Keratinocyte (primary cell): Measurements from ENCODE around the gene FOXL2. TPM values are rescaled to one million over a fixed set of nuclear protein-coding genes. Genes with fewer than 3 reads are reported as not detected.

Experiments used
- DNase-seq: peaks from one replicate; pipeline ENCODE4 v3.0.0-alpha.2; 2011; ENCODE audit warnings: low read depth, missing footprints, low spot score
- FAIRE-seq: peaks from 2 replicates; lab custom pipeline; 2011; peaks lifted over from hg19 to GRCh38; lab: Jason Lieb, UNC
- H2AFZ ChIP-seq: 2 replicates; pipeline ENCODE4 v1.6.0; 2012; ENCODE audit warnings: low read length, control low read depth, inconsistent platforms; ENCODE audit not compliant: control insufficient read depth
- H3K27ac ChIP-seq: 2 replicates; pipeline ENCODE4 v1.5.1; 2011; ENCODE audit warnings: low read length; ENCODE audit not compliant: control insufficient read depth, insufficient read depth
- H3K27me3 ChIP-seq: 3 replicates; pipeline ENCODE4 v1.6.0; 2011; ENCODE audit warnings: low read length; ENCODE audit not compliant: control insufficient read depth, insufficient read depth; ENCODE audit errors: extremely low read depth
- H3K36me3 ChIP-seq, 2 experiments: 2 replicates in 1 of 2; 3 replicates in 1 of 2; pipeline ENCODE4 v1.5.1; 2011; ENCODE audit warnings: low read length in 2 of 2, mild to moderate bottlenecking in 1 of 2; ENCODE audit not compliant: control insufficient read depth in 2 of 2, insufficient read depth in 2 of 2; ENCODE audit errors: extremely low read depth in 1 of 2
- H3K4me1 ChIP-seq: 3 replicates; pipeline ENCODE4 v1.5.1; 2011; ENCODE audit warnings: low read length; ENCODE audit not compliant: control insufficient read depth, insufficient read depth; ENCODE audit errors: extremely low read depth
- H3K4me2 ChIP-seq: 3 replicates; pipeline ENCODE4 v1.6.0; 2011; ENCODE audit warnings: low read depth, low read length; ENCODE audit not compliant: control insufficient read depth, insufficient read depth; ENCODE audit errors: extremely low read depth
- H3K4me3 ChIP-seq, 3 experiments: fragments of 200-600 bp in 1 of 3; sonication (generic) in 1 of 3; 2 replicates in 2 of 3; 3 replicates in 1 of 3; pipeline ENCODE4 v1.5.1; 2011 to 2016; ENCODE audit warnings: low read length in 3 of 3, mild to moderate bottlenecking in 3 of 3, control low read depth in 2 of 3, inconsistent platforms in 1 of 3, low read depth in 1 of 3, mixed read lengths in 1 of 3, mixed run types in 1 of 3, moderate library complexity in 1 of 3; ENCODE audit not compliant: control insufficient read depth in 2 of 3, insufficient read depth in 2 of 3; ENCODE audit errors: extremely low read depth in 1 of 3
- H3K79me2 ChIP-seq: 2 replicates; pipeline ENCODE4 v1.6.0; 2012; ENCODE audit warnings: low read length; ENCODE audit not compliant: control insufficient read depth, insufficient read depth
- H3K9ac ChIP-seq: 3 replicates; pipeline ENCODE4 v1.6.0; 2011; ENCODE audit warnings: low read length; ENCODE audit not compliant: control insufficient read depth, insufficient read depth; ENCODE audit errors: extremely low read depth
- H3K9me1 ChIP-seq: 3 replicates; pipeline ENCODE4 v1.6.0; 2011; ENCODE audit warnings: low read length; ENCODE audit not compliant: control insufficient read depth, insufficient read depth; ENCODE audit errors: extremely low read depth
- H3K9me3 ChIP-seq: 2 replicates; pipeline ENCODE4 v1.5.1; 2012; ENCODE audit warnings: low read depth, low read length; ENCODE audit not compliant: control insufficient read depth
- H4K20me1 ChIP-seq: 3 replicates; pipeline ENCODE4 v1.6.0; 2011; ENCODE audit warnings: low read length; ENCODE audit not compliant: control insufficient read depth, insufficient read depth; ENCODE audit errors: extremely low read depth
- EZH2 ChIP-seq: IDR thresholded peaks from one replicate; pipeline ENCODE4 v1.6.1; 2012; ENCODE audit warnings: inconsistent platforms, mild to moderate bottlenecking, low read length, moderate library complexity
- dilution Hi-C: fragments of 300-500 bp; cut with MboI; formaldehyde crosslinking; loops from one replicate; pipeline ENCODE4 v1.7.0; 2020; ENCODE audit warnings: low sequenced_read_pairs; ENCODE audit not compliant: extremely low pct_ligation_motif_present
- polyA plus RNA-seq, 5 experiments: library from polyadenylated mRNA; depleted of rRNA in 3 of 5; stranded (reverse) in 3 of 5; stranded (forward) in 1 of 5; unstranded in 1 of 5; fragments of >200 nt; gene quantifications; 1 replicate in 1 of 5; 2 replicates in 3 of 5; 3 replicates in 1 of 5; pipeline versions ENCODE4 v1.2.1 to v1.2.3, GENCODE V29; 2011 to 2012; ENCODE audit warnings: missing spikeins in 2 of 5, low read depth in 1 of 5, low replicate concordance in 1 of 5
- TF ChIP-seq, protein P1 (sequence below), 3 experiments: IDR thresholded peaks in 1 of 3; conservative IDR thresholded peaks in 1 of 3; optimal IDR thresholded peaks in 1 of 3; 2 replicates in 2 of 3; 3 replicates in 1 of 3; pipeline versions ENCODE3 to v1.5.1; 2011; ENCODE audit warnings: low read length in 3 of 3, mild to moderate bottlenecking in 3 of 3, moderate library complexity in 2 of 3, control low read depth in 1 of 3, inconsistent platforms in 1 of 3; ENCODE audit not compliant: insufficient read depth in 2 of 3; ENCODE audit errors: extremely low read depth in 1 of 3

FOXL2 gene
- polyA plus RNA-seq, 1 donor (not counting 4 experiments of a cell fraction or from before 2014, with no cell fraction given), result 0.25 TPM

DNA sequence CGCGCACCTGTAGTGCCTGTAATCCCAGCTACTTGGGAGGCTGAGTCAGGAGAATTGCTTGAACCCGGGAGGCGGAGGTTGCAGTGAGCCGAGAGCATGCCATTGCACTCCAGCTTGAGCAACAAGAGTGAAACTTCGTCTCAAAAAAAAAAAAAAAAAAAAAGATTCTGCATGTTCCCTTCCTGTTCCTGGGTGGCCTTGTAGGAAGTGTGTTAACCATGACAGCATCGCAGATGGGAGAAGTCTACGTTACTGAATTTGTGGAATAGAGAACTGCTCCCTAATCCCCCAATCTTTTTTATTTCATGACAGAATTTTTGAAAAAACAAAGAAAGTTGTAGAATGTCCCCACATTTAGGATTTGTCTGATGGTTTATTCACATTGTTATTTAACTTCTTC lies 45.4 kb downstream of the FOXL2 start:
- Histone ChIP-seq H3K36me3 (no peaks in the 10 kb centered on the region), H3K27ac (no peak overlapping the region), H3K4me2 (no peak overlapping the region), H2AFZ (no peak overlapping the region), H3K27me3 (no peaks in the 10 kb centered on the region), H3K79me2 (no peaks in the 10 kb centered on the region), H3K4me3 (no peak overlapping the region), H3K9ac (no peak overlapping the region), H3K4me1 (peaks cover 8% of the 10 kb centered on the region), H4K20me1 (no peaks in the 10 kb centered on the region), H3K9me3 (no peaks in the 10 kb centered on the region), H3K9me1 (no peaks in the 10 kb centered on the region)
- TF ChIP-seq, protein P1, sequence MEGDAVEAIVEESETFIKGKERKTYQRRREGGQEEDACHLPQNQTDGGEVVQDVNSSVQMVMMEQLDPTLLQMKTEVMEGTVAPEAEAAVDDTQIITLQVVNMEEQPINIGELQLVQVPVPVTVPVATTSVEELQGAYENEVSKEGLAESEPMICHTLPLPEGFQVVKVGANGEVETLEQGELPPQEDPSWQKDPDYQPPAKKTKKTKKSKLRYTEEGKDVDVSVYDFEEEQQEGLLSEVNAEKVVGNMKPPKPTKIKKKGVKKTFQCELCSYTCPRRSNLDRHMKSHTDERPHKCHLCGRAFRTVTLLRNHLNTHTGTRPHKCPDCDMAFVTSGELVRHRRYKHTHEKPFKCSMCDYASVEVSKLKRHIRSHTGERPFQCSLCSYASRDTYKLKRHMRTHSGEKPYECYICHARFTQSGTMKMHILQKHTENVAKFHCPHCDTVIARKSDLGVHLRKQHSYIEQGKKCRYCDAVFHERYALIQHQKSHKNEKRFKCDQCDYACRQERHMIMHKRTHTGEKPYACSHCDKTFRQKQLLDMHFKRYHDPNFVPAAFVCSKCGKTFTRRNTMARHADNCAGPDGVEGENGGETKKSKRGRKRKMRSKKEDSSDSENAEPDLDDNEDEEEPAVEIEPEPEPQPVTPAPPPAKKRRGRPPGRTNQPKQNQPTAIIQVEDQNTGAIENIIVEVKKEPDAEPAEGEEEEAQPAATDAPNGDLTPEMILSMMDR (optimal IDR thresholded peaks at IDR 0.05 in 1 of 3, IDR thresholded peaks at IDR 0.05 in 1 of 3, conservative IDR thresholded peaks at IDR 0.05 in 1 of 3; ENCODE audit: extremely low read depth in 1 of 3, insufficient read depth in 2 of 3, low read length in 3 of 3), result no peak
- TF ChIP-seq EZH2, result no peak
- dilution Hi-C loops, result loop anchor here (25.0 kb wide), 1 partner anchor 89 kb away; no protein-coding TSS in a partner anchor
- DNase-seq (no peak), FAIRE-seq (no peak)

DNA sequence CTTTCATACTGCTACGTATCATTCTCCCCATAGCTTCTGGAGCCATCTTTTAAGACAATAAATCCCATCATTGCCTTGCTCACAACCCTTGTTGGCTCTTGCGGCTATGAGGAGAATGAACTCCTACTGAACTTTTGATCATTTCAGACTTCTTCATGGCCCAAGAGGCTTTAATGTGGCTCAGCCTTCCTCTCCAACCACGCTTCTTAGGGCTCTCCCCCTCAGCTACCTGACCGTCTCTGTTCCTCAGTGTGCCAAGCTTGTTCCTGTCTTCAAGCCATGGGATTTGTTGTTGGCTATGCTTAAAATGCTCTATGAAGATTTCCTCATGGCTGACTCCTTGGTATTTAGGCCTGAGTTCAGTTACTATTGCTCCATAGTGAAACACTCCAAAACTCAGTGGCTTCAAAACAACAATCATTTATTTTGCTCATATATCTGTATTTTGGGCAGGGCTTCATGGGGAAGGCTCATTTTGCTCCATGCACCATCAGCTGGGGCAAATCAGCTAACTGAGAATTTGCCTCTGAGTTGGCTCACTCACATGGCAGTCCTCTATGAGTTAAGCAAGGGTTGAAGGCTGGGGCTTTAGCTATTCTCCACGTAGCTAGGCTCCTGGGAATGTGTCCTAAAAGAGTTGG lies 47.5 kb downstream of the FOXL2 start:
- FAIRE-seq (no peak), DNase-seq (no peak)
- H3K4me3 ChIP-seq, result no peak overlapping the region
- no peaks in the 10 kb centered on the region for H3K79me2 ChIP-seq
- TF ChIP-seq, protein P1 (optimal IDR thresholded peaks at IDR 0.05 in 1 of 3, IDR thresholded peaks at IDR 0.05 in 1 of 3, conservative IDR thresholded peaks at IDR 0.05 in 1 of 3; ENCODE audit: extremely low read depth in 1 of 3, insufficient read depth in 2 of 3, low read length in 3 of 3), result no peak
- TF ChIP-seq EZH2, result no peak
- no peaks in the 10 kb centered on the region for H3K36me3 ChIP-seq
- dilution Hi-C loops, result no loop called here
- no peak overlapping the region for H3K4me2 ChIP-seq
- no peaks in the 10 kb centered on the region for H3K9me1 ChIP-seq
- H3K4me1 ChIP-seq, result peaks cover 8% of the 10 kb centered on the region
- H3K9me3 ChIP-seq, result no peaks in the 10 kb centered on the region
- no peak overlapping the region for H3K27ac ChIP-seq
- H2AFZ ChIP-seq, result no peak overlapping the region
- H3K27me3 ChIP-seq, result no peaks in the 10 kb centered on the region
- no peak overlapping the region for H3K9ac ChIP-seq
- no peaks in the 10 kb centered on the region for H4K20me1 ChIP-seq
